HG02973 (cell line): ENCODE data around the gene EIF1AD.
A peak's percentile ranks its signal among the peaks of the same experiment; 100 is the strongest.
"Not testable (repeated sequence)": the region's sequence is repeated elsewhere in the genome, so short reads cannot be mapped to it uniquely, and the experiment has no call there.

ENCODE experiments used
- ATAC-seq: cut with Tn5 transposase; IDR thresholded peaks from one replicate; pipeline ENCODE4 v1.9.1; 2021; ENCODE audit warnings: moderate library complexity; ENCODE audit not compliant: unreplicated experiment

EIF1AD gene

GRCh38 chr11:65973439-65974110 lies 28.4 kb downstream of the EIF1AD start:
- ATAC-seq, result no peak

GRCh38 chr11:65972116-65972515 lies 29.8 kb downstream of the EIF1AD start:
- ATAC-seq, result no peak

- ATAC-seq, result no peak
These were observed 33.1 kb downstream of the EIF1AD start for GRCh38 chr11:65968600-65969482.

- ATAC-seq, result no peak
These were observed 34.5 kb downstream of the EIF1AD start for GRCh38 chr11:65967329-65967934.

GRCh38 chr11:65965986-65966762 lies 35.8 kb downstream of the EIF1AD start:
- no peak for ATAC-seq

GRCh38 chr11:65964906-65965305 lies 37.1 kb downstream of the EIF1AD start:
- ATAC-seq, result no peak

GRCh38 chr11:65962141-65962564 lies 39.8 kb downstream of the EIF1AD start:
- ATAC-seq, result no peak

GRCh38 chr11:65961267-65962140 lies 40.5 kb downstream of the EIF1AD start, which contains the start of gene SART1:
SART1 (plus strand) TSS chr11:65961734; CDS start chr11:65961781, 47 bp downstream.
- ATAC-seq, result peak; percentile 75

GRCh38 chr11:65960824-65961266 lies 41.1 kb downstream of the EIF1AD start:
- no peak for ATAC-seq

GRCh38 chr11:65958774-65959420 lies 43.1 kb downstream of the EIF1AD start:
- ATAC-seq, result no peak

GRCh38 chr11:65958291-65958690 lies 43.7 kb downstream of the EIF1AD start:
- ATAC-seq, result no peak

GRCh38 chr11:65954771-65955170 lies 47.2 kb downstream of the EIF1AD start:
- no peak for ATAC-seq

- ATAC-seq, result no peak
These were observed 48.5 kb downstream of the EIF1AD start for GRCh38 chr11:65953471-65953870.

GRCh38 chr11:65952052-65952521 lies 49.9 kb downstream of the EIF1AD start:
- no peak for ATAC-seq

- ATAC-seq, result not testable (repeated sequence)
These were observed 50.3 kb downstream of the EIF1AD start for GRCh38 chr11:65951641-65952040.

GRCh38 chr11:65950711-65951110 lies 51.2 kb downstream of the EIF1AD start:
- not testable (repeated sequence) for ATAC-seq

- no peak for ATAC-seq
These were observed 54.3 kb downstream of the EIF1AD start for GRCh38 chr11:65947603-65948125.

- no peak for ATAC-seq
These were observed 54.8 kb downstream of the EIF1AD start for GRCh38 chr11:65947133-65947532.

GRCh38 chr11:65946655-65947054 lies 55.3 kb downstream of the EIF1AD start:
- ATAC-seq, result no peak
